Measurements from ENCODE around the gene CLCA1. TPM values are rescaled to one million over a fixed set of nuclear protein-coding genes. Genes with fewer than 3 reads are reported as not detected.

CLCA1 gene
- total RNA-seq, 1 donor from 2014 or later = not detected

DNA sequence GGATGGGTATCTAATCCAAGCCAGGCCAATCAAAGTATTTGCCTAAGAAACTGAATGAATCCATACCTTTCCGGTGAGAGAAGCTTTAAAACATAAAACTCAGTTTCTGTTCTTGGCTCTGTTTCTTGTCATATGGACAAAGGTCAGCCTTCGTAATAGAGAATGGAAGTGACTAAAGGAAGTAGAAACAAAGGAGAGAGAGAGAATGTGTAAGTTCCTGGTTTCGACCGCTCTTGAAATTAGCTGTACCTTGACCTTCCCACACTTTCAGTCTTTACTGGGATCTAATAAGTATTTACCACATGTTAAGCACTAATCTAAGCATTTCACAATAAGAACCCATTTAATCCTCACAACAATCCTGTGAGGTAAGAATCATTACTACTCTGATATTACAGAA, 58.6 kb downstream of the CLCA1 start:
- Histone ChIP-seq H3K27me3 (no peaks in the 10 kb centered on the region), H3K9ac (no peak overlapping the region), H3K36me3 (no peaks in the 10 kb centered on the region), H3K9me3 (ENCODE audit: low read depth) (no peaks in the 10 kb centered on the region), H3F3A (ENCODE audit: low read depth) (no peaks in the 10 kb centered on the region), H3K4me3 (no peak overlapping the region), H3K27ac (no peak overlapping the region), H3K4me2 (no peak overlapping the region), H4K20me1 (ENCODE audit: low read depth) (no peaks in the 10 kb centered on the region), H2AFZ (replicated peaks) (no peak overlapping the region), H3K79me2 (ENCODE audit: low read depth) (no peaks in the 10 kb centered on the region), H3K4me1 (no peaks in the 10 kb centered on the region)
- no peaks in the 10 kb centered on the region for H3K36me3 Mint-ChIP-seq
- H3K27me3 Mint-ChIP-seq (ENCODE audit: insufficient read depth, low read depth) = no peaks in the 10 kb centered on the region
- no peak overlapping the region for H3K4me3 Mint-ChIP-seq
- H3K27ac Mint-ChIP-seq = no peak overlapping the region
- H3K4me1 Mint-ChIP-seq = peaks cover 2% of the 10 kb centered on the region
- H3K9me3 Mint-ChIP-seq = peaks cover 7% of the 10 kb centered on the region
- TF ChIP-seq EZH2phosphoT487 (IDR thresholded peaks at IDR 0.05) (no peak), EZH2 (IDR thresholded peaks at IDR 0.05) (no peak)
- TF ChIP-seq, protein P1, sequence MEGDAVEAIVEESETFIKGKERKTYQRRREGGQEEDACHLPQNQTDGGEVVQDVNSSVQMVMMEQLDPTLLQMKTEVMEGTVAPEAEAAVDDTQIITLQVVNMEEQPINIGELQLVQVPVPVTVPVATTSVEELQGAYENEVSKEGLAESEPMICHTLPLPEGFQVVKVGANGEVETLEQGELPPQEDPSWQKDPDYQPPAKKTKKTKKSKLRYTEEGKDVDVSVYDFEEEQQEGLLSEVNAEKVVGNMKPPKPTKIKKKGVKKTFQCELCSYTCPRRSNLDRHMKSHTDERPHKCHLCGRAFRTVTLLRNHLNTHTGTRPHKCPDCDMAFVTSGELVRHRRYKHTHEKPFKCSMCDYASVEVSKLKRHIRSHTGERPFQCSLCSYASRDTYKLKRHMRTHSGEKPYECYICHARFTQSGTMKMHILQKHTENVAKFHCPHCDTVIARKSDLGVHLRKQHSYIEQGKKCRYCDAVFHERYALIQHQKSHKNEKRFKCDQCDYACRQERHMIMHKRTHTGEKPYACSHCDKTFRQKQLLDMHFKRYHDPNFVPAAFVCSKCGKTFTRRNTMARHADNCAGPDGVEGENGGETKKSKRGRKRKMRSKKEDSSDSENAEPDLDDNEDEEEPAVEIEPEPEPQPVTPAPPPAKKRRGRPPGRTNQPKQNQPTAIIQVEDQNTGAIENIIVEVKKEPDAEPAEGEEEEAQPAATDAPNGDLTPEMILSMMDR (IDR thresholded peaks at IDR 0.05) = no peak
- no peak for DNase-seq (ENCODE audit: low spot score)

- Histone ChIP-seq H3K79me2 (ENCODE audit: low read depth) (no peaks in the 10 kb centered on the region), H3K36me3 (no peaks in the 10 kb centered on the region), H3K27me3 (no peaks in the 10 kb centered on the region), H3K4me1 (no peaks in the 10 kb centered on the region), H3K9me3 (ENCODE audit: low read depth) (no peaks in the 10 kb centered on the region), H3K27ac (no peak overlapping the region), H3K4me3 (no peak overlapping the region), H3F3A (ENCODE audit: low read depth) (no peaks in the 10 kb centered on the region), H2AFZ (replicated peaks) (no peak overlapping the region), H4K20me1 (ENCODE audit: low read depth) (no peaks in the 10 kb centered on the region), H3K9ac (no peak overlapping the region), H3K4me2 (no peak overlapping the region)
- Mint-ChIP-seq H3K27ac (no peak overlapping the region), H3K36me3 (no peaks in the 10 kb centered on the region), H3K27me3 (ENCODE audit: insufficient read depth, low read depth) (no peaks in the 10 kb centered on the region), H3K9me3 (no peaks in the 10 kb centered on the region), H3K4me1 (peaks cover 2% of the 10 kb centered on the region), H3K4me3 (no peak overlapping the region)
- no peak for TF ChIP-seq EZH2phosphoT487 (IDR thresholded peaks at IDR 0.05)
- no peak for TF ChIP-seq EZH2 (IDR thresholded peaks at IDR 0.05)
- TF ChIP-seq, protein P1 (IDR thresholded peaks at IDR 0.05) = no peak
- no peak for DNase-seq (ENCODE audit: low spot score)
Measured at GRCh38 chr1:86530211-86530845, 61.6 kb downstream of the CLCA1 start.

- Mint-ChIP-seq H3K27me3 (ENCODE audit: insufficient read depth, low read depth) (no peaks in the 10 kb centered on the region), H3K4me3 (no peak overlapping the region), H3K4me1 (peaks cover 2% of the 10 kb centered on the region), H3K9me3 (no peaks in the 10 kb centered on the region), H3K27ac (no peak overlapping the region), H3K36me3 (no peaks in the 10 kb centered on the region)
- H3K36me3 ChIP-seq = no peaks in the 10 kb centered on the region
- no peaks in the 10 kb centered on the region for H3K79me2 ChIP-seq (ENCODE audit: low read depth)
- DNase-seq (ENCODE audit: low spot score) = no peak
- no peaks in the 10 kb centered on the region for H3K9me3 ChIP-seq (ENCODE audit: low read depth)
- no peak overlapping the region for H3K9ac ChIP-seq
- H3K27me3 ChIP-seq = no peaks in the 10 kb centered on the region
- H2AFZ ChIP-seq (replicated peaks) = no peak overlapping the region
- TF ChIP-seq EZH2 (IDR thresholded peaks at IDR 0.05) = no peak
- no peaks in the 10 kb centered on the region for H3F3A ChIP-seq (ENCODE audit: low read depth)
- H4K20me1 ChIP-seq (ENCODE audit: low read depth) = no peaks in the 10 kb centered on the region
- H3K4me1 ChIP-seq = no peaks in the 10 kb centered on the region
- no peak overlapping the region for H3K27ac ChIP-seq
- no peak overlapping the region for H3K4me3 ChIP-seq
- H3K4me2 ChIP-seq = no peak overlapping the region
Measured at GRCh38 chr1:86537928-86538695, 69.4 kb downstream of the CLCA1 start.

DNA sequence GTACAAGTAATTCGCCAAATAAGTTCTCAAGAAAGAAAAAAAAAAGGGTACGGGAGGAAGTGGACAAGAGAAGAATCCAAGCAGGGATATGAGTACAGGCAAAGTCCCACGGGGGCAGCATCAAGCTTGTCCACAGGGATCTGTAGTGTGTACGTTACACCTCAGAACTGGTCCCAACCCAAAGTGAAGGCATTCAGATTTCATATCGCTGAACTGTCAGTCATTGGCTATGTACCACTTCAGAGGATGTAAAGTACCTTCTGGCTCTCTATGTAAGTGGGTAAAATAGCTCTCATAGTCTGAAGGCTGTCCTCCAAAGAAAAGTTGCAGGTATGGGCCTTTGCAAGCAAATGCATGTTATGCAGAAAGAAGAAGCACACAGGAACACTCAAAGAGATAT, 70.0 kb downstream of the CLCA1 start:
- no peaks in the 10 kb centered on the region for H3K9me3 ChIP-seq (ENCODE audit: low read depth)
- TF ChIP-seq EZH2 (IDR thresholded peaks at IDR 0.05) (no peak), EZH2phosphoT487 (IDR thresholded peaks at IDR 0.05) (no peak)
- TF ChIP-seq, protein P1 (IDR thresholded peaks at IDR 0.05) = no peak
- H3K4me1 Mint-ChIP-seq = peaks cover 2% of the 10 kb centered on the region

More for the DNA sequence above, 70.0 kb downstream of the CLCA1 start:
- Histone ChIP-seq H3K36me3 (no peaks in the 10 kb centered on the region), H3K4me3 (no peak overlapping the region), H3K4me2 (no peak overlapping the region), H4K20me1 (ENCODE audit: low read depth) (no peaks in the 10 kb centered on the region), H3K27ac (no peak overlapping the region), H3K4me1 (no peaks in the 10 kb centered on the region), H3K79me2 (ENCODE audit: low read depth) (no peaks in the 10 kb centered on the region), H2AFZ (replicated peaks) (no peak overlapping the region), H3F3A (ENCODE audit: low read depth) (no peaks in the 10 kb centered on the region), H3K27me3 (no peaks in the 10 kb centered on the region), H3K9ac (no peak overlapping the region)
- Mint-ChIP-seq H3K36me3 (no peaks in the 10 kb centered on the region), H3K9me3 (no peaks in the 10 kb centered on the region), H3K27me3 (ENCODE audit: insufficient read depth, low read depth) (no peaks in the 10 kb centered on the region), H3K4me3 (no peak overlapping the region), H3K27ac (no peak overlapping the region)
- DNase-seq (ENCODE audit: low spot score) = no peak
